HL-60/S4 treated with retinoic acid at 250 ng/mL for 4 days and 3 days (cell line): ENCODE results near the gene GTF2IRD1.
"Not testable (repeated sequence)": the region's sequence is repeated elsewhere in the genome, so short reads cannot be mapped to it uniquely, and the experiment has no call there.

Experiments
- in situ Hi-C: fragments of 300-500 bp; cut with MboI; formaldehyde crosslinking; loops from 2 replicates; pipeline ENCODE4 v1.7.0; 2022; ENCODE audit warnings: low sequenced_read_pairs

GTF2IRD1 gene

DNA sequence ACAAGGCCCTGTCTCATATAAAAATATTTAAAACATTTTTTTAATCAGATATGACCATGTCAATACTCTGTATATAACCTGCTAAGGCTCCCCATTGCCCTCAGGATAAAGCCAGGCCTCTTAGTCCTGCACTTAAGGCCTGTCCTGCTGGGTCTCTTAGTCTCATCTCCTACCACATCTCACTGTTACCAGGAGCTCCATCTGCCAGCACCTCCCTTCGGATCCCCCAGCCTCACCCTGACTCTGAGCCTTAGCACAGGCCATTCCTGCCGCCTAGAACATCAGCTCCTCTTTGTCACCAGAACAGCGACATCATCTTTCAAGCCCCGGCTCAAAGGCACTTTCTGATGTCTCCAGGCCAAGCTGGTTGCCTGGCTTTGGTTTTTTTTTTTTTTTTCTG lies 25.7 kb upstream of the GTF2IRD1 start:
- in situ Hi-C loops = loop anchor here (10.0 kb wide), 1 partner anchor 617 kb away; no protein-coding TSS in a partner anchor

DNA sequence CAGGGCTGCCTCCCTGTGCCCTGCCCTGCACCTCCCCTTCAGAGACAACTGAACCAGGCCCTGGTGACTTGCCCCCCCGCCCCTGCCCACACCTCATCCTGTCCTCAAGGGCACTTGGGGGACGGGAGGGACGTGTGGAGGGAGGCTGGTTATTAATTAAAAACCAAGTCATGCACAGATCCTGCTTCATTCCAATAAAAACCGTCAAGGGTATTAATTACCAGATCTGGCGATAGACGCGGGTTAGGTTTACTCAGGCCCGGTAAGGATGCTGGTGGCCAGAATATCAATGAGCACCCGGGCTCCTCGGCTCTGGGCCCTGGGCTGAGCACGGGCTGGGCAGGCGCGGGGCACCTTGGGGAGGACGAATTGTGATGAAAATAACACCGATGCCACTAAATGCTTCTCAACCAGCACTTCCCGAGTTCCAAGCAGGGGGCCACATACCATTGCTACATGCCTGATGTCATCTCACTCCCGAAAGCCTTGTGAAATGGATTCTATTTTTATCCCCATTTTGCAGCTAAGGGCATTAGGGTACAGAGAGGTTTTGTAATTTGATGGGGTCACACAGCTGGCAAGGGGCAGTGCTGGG lies 24.5 kb upstream of the GTF2IRD1 start:
- in situ Hi-C loops = loop anchor here (10.0 kb wide), 1 partner anchor 616 kb away; no protein-coding TSS in a partner anchor

DNA sequence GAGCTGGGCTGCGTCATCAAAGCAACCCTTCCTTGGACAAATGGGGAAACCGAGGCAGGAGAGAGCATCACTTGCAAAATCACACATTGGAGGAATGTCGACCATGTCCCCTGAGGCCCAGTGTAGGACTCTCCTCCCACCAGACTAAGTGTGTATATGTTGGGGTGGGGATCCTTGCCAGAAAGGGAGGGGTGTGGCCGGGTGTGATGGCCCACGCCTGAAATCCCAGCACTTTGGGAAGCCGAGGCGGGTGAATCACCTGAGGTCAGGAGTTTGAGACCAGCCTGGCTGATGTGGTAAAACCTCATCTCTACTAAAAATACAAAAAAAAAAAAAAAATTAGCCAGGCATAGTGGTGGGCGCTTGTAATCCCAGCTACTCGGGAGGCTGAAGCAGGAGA lies 23.3 kb upstream of the GTF2IRD1 start:
- in situ Hi-C loops = loop anchor here (10.0 kb wide), 1 partner anchor 134 kb away; no protein-coding TSS in a partner anchor

DNA sequence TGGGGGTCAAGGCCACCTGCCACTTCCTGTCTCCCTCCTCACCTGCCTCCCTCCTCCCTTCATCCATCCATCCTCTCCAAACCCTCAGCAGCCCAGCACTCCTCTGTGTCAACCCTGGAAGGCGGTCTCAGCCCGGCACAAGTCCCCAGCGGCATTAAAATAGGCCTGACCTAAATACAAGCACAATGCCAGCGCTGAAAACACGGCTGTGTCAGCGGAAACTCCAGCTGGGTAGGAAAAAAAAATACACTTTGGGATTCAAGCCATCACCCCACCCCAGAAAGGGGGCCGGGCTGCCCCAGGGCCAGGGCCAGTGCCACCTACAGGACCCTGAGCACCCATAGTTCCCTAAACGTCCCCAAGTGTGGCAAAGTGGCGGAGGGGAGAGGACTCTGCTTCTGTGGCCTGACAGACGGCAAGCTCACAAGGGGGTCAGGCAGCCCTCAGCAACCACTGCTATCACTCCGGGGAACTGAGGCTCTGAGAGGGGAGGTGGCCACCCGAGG lies 22.7 kb upstream of the GTF2IRD1 start:
- in situ Hi-C loops = loop anchor here (10.0 kb wide), 1 partner anchor 134 kb away; no protein-coding TSS in a partner anchor

DNA sequence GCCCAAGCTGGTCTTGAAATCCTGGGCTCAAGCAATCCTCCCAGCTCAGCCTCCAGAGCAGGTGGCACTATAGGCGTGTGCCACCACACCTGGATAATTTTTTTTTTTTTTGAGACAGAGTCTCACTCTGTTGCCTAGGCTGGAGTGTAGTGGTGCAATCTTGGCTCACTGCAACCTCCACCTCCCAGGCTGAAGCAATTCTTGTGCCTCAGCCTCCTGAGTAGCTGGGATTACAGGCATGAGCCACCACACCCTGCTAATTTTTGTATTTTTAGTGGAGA lies 16.5 kb upstream of the GTF2IRD1 start:
- in situ Hi-C loops = loop anchor here (10.0 kb wide), 1 partner anchor 128 kb away; no protein-coding TSS in a partner anchor

DNA sequence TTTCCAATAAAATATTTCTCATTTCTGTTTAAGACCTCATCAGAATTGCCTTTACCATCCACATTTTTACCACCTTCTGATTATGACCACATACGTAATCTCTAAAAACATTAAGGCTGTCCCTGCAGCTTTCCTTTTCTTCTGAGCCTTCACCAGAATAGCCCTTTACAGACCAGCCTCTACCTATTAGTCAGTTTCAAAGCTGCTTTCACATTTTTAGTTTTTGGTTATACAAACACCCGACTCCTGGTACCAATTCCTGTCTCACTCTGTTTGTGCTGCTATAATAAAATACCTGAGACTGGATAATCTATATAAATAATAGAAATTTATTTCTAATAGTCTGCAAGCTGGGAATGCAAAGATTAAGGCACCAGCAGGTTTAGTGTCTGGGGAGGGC lies 15.4 kb upstream of the GTF2IRD1 start:
- in situ Hi-C loops = loop anchor here (10.0 kb wide), 1 partner anchor 126 kb away; no protein-coding TSS in a partner anchor

DNA sequence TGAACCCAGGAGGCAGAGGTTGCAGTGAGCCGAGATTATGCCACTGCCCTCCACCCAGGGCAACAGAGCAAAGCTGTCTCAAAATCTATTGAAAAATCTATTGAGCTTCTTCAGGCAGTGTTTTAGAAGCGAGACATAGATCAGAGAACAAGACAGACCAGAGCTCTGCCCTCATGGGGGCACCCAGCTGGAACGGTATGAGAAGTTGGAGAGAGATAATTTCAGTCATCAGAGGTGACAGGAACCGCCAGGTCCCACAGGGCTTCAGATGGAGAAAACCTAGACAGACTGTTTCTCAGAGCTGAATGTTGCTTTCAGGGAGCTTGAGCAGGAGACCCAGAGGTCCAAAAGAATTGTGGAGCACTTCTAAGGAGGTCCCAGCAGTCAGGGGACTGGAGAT lies 14.2 kb upstream of the GTF2IRD1 start:
- in situ Hi-C loops = loop anchor here (10.0 kb wide), 1 partner anchor 125 kb away; no protein-coding TSS in a partner anchor

DNA sequence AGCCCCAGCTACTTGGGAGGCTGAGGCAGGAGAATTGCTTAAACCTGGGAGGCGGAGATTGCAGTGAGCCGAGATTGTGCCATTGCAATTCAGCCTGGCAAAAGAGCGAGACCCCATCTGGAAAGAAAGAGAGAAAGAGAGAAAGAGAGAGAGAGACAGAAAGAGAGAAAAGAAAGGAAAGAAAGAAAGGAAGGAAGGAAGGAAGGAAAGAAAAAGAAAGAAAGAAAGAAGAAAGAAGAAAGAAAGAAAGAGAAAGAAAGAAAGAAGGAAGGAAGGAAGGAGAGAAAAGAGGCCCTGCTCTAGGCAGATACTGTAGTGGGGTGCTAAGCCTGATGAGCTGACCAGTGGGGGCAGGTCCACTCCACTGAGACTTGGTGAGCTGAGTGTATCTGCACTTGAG lies 13.6 kb upstream of the GTF2IRD1 start:
- in situ Hi-C loops = not testable (repeated sequence)

DNA sequence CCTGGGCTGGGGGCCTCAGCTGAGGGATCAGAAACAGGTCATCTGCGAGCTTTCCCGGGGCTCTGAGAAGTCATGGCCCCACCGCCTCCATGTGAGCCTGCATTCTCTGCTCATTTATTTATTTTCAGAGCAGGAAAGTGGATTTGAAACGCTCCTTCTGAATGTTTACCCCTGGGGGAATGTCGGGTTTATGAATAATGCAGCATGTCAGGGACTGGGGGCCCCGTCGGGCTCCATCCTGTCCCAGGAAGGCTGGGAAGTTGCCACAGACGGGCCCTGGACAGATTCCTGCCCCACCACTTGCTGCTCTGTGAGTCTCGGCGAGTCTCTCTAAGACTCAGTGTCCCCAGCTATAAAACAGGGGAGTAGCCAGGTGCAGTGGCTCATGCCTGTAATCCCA lies 11.9 kb upstream of the GTF2IRD1 start:
- in situ Hi-C loops = no loop called here

DNA sequence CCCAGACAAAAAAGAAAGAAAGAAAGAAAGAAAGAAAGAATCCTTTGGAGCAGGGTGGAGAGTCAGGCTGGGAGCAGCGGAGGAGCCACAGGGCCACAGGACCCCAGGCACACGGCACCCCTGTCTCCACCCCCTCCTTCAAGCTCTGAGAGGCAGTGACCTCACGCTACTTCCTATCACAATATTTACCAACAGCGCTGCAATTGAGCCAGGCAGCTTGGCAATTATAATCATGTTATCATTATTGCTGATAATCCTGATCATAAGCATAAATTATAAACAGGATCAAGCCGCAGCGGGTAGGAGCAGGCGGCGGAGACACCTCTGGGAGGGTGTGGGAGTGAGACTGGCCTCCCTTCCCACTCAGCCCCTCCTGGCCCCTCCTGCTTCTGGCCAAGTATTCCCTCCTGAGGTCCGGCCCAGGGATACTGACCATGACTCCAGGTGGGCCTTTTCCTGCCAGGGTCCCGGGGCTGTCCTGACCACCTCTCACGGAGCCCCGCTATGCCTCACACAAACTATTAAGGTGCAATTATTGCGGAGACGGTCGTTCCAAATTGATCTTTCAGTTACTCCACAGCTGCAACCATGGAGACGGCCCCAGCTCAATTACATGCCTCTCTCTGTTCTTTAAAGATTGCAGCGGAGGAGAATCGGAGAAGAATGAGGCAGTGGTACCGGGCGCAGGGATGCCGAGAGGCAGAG lies 10.0 kb upstream of the GTF2IRD1 start:
- in situ Hi-C loops = no loop called here

DNA sequence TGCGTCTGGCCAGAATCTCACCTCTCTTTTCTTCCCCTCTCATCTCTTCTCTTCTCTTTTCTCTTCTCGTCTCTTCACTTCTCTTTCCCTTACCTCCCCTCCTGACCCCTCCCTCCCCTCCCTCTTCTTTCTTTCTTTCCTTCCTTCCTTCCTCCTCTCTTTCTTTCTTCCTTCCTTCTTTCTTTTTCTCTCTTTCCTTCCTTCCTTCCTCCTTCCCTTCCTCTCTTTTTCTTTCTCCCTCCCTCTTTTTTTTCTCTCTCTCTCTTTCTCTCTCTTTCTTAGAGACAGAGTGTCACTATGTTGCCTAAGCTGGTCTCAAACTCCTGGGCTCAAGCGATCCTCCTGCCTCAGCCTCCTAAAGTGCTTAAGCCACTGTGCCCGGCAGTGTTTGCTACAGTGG lies 4.6 kb upstream of the GTF2IRD1 start:
- in situ Hi-C loops = no loop called here

DNA sequence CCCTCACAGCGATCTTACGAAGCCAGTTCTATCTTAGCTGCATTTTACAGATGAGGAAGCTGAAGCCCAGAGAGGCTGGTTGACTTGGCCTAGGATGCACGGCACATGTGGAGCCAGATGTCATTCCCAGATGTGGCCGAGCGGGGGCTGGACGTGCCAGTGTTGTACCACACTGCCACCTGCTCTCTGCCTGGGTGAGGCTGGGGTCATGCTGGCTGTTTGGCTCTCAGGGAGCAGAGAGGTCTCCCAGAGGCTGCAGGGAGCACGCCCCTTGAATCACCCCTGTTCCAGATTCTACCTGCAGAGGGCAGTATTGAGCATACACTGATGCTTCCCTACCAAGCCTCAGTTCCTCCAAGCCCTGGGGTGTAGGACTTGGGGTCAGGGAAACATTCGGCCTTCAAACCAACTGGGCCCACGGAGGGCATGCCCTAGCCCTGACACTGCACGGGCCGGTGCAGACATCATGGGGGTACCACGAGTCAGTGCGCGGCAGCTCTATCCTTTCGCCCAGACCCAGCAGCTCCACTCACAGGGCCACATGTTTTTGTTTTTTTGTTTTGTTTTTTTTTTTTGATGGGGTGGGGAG lies 3.8 kb upstream of the GTF2IRD1 start:
- in situ Hi-C loops = no loop called here

DNA sequence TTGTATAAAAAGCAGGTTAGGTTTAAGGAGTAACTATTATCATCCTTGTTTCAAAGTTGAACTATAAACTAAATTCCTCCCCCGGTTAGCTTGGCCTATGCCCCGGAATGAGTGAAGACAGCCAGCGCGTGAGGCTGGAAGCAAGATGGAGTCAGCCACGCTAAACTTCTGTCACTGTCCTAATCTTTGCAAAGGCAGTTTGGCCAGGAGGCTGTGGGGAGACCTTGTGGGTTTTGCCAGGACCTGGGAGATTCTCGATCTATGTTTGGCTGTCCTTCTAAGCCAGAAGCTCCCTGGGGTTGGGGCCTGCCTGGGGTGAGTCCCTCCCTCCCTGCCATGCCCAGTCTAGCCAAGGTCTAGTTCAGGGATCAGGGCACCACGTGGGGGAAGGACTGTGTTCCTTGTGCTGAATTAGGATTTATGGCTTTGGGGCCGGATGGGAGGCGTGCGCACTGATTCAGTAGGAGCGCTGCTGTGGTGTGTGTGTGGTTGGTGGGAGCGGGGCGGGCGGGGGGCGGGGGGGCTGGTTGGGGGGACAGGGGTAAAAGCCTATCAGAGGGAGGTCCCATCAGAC lies 871 bp upstream of the GTF2IRD1 start:
- in situ Hi-C loops = no loop called here

DNA sequence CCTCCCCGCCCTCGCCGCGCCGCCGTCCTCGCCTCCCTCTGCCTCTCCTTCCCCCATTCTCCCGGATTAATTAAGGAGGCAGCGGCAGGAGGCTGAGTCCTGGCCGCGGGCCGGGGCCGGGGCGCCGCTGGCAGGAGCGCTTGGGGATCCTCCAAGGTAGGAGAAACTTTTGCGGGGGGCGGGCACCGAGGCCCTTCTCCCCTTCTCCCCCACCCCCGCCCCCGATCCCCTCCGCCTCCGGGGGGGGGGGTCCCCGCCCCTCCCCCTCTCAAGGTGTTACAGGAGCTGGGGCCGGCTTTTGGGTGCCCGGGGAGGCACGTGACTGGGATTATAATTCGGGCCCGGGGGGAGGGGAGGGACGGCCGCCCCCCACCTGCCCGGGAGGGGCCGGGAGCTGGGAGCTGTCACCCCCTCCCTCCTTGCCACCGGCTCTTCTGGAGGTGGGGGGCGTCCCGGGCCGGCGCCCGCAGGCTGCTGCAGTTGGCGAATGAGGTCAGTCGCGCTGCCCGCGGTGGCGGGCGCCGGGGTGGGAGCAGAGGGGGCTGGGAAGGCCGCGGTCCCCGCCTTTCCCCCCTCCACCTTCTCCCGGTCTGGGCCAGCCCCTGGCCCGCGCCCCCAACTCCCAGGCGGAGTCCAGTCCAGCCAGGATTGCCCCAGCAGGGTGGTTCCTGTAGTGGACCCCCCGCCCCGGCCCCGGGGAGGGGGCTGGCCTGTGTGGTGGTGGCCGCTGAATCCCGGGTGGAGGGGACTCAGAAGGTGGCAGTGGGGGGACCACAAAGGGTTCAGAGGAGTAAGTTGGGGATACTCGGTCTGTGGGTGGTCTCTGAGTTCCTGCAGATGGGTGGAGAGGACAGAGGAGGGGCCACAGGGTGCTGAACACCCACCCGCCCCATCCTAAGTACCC lies 567 bp downstream of the GTF2IRD1 start:
- in situ Hi-C loops = no loop called here

DNA sequence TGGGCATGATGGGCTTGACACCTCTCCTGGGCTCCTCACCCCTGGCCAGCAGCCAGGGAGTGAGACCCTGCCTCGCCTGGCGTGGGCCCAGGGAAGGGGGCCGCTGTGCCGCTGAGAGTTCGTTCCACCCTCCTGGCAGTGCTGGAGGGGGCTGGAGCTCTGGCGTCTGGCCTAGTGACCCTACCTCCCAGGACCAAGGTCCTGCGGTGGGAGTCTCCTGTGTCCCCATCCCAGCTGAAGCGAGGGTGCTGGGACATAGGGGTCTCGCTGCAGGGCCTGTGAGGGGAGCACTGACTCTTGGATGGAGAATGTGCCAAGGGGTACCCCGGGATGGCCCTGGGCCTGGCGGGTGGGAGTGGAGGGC lies 1.2 kb downstream of the GTF2IRD1 start:
- in situ Hi-C loops = no loop called here

DNA sequence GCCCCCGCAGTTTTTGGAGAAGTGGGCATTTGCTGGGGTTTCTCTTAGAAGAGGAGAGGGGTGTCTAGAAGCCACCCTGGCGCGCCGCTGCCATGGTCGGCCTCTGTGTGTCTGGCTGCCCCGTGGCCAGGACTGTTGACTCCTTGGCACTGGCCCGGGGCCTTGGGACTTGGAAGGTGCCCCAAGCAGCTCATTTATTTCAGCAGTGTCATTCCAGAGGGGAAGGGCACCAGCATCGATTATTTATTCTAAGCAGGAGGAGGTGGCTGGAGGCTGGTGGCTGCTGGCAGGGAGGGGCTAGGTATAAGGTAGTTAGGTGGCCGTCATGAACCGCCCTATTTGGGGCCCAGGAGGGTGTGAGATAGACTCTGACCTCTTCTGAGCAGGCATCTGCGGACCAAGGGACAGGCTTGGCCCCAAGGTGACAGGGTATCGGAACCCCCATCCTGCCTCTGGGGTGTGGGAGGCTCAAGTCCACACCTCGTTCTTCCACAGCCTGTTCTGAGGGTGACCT lies 1.6 kb downstream of the GTF2IRD1 start:
- in situ Hi-C loops = no loop called here

DNA sequence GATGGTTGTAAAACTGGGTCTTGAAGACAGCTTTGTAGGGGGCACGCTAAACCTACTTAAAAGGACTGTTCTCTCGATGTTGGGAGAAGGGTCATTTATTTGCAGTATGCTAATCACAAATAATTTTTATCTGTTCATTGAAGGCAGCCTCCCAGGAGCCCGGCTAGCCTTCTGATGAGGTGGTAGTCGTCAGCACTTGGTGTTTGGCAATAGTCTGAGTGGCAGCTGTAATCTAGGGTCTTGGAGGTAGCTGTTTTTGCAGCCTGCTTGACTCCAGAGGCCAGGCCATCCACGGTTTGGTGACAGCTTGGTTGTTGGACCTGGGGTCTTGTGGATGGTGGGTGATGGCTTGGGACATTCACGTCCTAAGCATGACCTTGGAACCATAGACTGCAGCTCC lies 2.2 kb downstream of the GTF2IRD1 start:
- in situ Hi-C loops = no loop called here

DNA sequence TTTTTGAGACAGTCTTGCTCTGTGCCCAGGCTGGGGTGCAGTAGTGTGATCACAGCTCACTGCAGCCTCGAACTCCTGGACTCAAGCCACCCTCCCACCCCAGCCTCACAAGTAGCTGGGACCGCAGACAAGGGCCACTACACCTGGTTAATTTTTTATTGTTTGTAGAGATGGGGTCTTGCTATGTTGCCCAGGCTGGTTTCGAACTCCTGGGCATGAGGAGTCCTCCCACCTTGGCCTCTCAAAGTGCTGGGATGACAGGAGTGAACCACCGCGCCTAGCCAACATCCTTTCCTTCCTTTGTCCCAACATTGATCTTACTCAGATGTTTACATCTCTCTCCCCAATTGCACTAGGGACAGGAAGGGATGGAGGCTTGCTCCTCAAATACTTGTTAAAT lies 3.3 kb downstream of the GTF2IRD1 start:
- in situ Hi-C loops = no loop called here

DNA sequence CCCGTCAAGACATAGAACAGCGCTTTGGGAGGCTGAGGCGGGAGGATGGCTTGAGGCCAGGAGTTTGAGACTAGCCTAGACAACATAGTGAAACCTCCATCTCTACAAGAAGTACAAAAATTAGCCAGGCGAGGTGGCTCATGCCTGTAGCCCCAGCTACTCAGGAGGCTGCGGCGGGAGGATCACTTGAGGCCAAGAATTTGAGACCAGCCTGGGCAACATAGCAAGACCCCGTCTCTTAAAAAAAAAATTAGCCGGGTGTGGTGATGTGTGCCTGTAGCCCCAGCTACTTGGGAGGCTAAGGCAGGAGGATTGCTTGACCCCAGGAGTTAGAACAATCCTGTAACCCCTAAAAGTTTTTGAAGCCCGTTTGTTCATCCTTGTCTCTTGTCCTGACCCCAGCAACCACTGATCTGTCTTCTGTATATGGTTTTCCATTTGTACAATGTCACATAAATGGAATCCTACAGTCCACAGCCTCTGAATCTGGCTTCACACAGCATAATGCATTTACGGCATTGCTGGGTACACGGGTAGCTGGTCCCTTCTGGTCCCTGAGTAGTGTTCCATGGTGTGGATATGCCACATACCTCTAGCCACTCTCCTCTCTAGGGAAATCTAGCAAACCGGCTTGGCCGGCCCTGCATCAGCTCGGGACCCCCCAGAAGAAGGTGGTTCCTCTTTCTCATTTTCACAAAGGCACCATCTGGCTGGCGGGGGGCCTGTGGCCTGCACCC lies 8.4 kb downstream of the GTF2IRD1 start:
- in situ Hi-C loops = no loop called here

DNA sequence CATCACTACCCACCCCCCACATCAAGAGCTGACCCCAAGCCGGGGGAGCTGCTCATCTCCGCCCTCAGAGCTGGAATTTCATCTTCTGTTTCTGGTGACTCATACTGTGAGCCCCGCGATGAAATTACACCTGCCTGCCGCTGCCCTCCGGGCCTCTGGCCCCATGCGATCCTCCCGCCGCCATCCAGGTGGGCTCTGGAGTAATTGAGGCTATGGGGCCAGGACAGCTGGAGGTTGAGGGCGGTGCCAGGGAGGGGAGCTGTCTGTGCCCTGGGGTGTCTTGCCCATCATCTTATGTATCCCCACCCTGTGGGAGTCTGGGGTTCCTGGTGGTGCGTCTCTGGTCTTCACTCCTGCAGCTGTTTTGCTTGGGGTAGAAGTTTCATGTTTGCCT lies 9.0 kb downstream of the GTF2IRD1 start:
- in situ Hi-C loops = no loop called here
